GM18951 (cell line): ENCODE results near the gene ZNF32.

Experiments
- POLR2A ChIP-seq: IDR thresholded peaks from 4 replicates; pipeline ENCODE4 v1.6.1; 2011; ENCODE audit warnings: mild to moderate bottlenecking; ENCODE audit not compliant: insufficient read length, insufficient read depth; ENCODE audit errors: extremely low read depth
- in situ Hi-C: fragments of 300-500 bp; cut with MboI; formaldehyde crosslinking; loops from one replicate; pipeline ENCODE4 v1.12.0; 2022; ENCODE audit warnings: low sequenced_read_pairs, mixed read lengths, inconsistent platforms; ENCODE audit not compliant: unreplicated experiment

ZNF32 gene

DNA sequence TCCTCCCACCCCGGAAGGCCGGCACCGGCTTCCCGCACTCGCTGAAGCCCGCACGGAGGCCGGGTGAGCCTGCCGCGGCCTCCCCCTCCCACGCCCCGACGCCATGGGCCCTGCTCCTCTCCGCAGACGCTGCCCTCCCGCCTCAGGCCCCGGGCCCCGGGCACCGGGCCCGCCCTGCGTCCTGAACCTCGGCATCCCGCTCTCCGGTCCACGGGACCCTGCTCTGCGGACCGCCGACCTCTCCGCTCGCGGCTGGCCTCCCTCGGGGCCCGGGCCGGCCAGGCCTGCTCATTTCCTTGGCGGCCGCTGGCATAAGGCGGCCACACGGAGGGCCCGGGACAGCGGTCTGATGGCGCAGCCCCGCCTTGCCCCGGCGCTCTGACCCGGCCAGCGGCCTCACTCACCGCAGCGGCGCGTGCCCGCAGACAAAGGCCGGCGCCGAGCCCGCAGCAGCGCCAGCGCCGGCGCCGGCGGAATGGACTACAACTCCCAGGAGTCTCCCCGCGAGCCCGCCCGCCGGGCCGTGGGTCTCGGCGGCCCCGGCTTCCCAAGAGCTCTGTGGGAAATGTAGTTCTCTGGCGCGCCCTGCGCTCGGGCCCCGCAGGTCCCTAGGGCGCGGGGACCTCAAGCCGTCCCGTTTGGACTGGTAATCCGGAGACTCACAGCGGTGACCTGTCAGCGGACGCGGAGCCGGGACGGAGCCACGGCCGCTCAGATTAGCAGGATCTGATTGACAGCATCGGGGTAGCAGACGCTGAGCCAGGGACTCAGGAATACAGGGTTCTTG lies at the start of gene ZNF32:
Gene ZNF32, minus strand, starts transcription at position 484 of the 787 bp plus-strand sequence. CDS start 2,748 bp downstream, outside the sequence.
- in situ Hi-C loops = no loop called here
- peak; percentile 66 for TF ChIP-seq POLR2A

- in situ Hi-C loops = no loop called here
- TF ChIP-seq POLR2A = no peak
Measured at GRCh38 chr10:43698156-43698555, 49.5 kb upstream of the ZNF32 start.

GRCh38 chr10:43696909-43697483 lies 48.3 kb upstream of the ZNF32 start:
- in situ Hi-C loops = no loop called here

GRCh38 chr10:43695730-43696129 lies 47.0 kb upstream of the ZNF32 start:
- no peak for TF ChIP-seq POLR2A
- in situ Hi-C loops = no loop called here

More at GRCh38 chr10:43696909-43697483, 48.3 kb upstream of the ZNF32 start:
- no peak for TF ChIP-seq POLR2A

GRCh38 chr10:43695321-43695720 lies 46.6 kb upstream of the ZNF32 start:
- in situ Hi-C loops = no loop called here
- TF ChIP-seq POLR2A = no peak

DNA sequence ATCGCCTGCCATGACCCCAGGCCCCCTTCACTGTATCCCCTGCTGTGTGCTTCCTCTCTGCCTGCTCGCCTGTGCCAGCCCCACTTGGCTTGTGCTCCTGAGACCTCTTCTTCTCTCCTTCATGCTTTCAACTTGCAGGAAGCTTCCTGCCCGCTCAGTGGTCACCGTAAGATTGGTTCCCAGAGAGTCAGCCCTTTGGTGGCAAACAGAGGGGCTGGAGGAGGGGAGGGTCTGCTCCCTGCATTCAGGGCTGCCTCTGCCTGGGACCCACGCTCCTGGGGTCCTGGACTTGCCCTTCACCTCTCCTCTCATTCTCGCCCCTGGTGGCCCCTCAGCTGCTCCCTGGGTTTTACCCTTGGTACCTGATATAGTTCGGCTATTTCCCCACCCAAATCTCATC lies 45.8 kb upstream of the ZNF32 start:
- TF ChIP-seq POLR2A = no peak
- in situ Hi-C loops = no loop called here

DNA sequence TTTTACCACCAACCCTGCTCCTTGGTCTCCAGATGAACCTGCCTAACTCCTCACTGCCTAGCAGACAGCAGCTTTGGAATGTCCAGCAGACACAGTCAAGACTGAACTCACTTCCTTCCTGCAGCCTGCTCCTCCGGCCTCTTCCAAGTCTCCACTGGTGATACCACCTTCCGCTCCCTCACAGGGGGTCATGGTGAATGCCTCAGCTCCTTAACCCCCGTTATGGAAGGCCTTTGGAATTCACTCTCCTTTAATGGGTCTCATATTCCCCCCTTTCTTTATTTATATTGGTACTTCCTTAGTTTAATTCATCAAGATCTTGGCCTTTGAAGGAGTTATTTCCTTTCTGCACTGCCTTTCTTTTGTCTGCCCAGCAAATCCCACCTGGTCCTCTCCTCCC lies 44.9 kb upstream of the ZNF32 start:
- in situ Hi-C loops = no loop called here

DNA sequence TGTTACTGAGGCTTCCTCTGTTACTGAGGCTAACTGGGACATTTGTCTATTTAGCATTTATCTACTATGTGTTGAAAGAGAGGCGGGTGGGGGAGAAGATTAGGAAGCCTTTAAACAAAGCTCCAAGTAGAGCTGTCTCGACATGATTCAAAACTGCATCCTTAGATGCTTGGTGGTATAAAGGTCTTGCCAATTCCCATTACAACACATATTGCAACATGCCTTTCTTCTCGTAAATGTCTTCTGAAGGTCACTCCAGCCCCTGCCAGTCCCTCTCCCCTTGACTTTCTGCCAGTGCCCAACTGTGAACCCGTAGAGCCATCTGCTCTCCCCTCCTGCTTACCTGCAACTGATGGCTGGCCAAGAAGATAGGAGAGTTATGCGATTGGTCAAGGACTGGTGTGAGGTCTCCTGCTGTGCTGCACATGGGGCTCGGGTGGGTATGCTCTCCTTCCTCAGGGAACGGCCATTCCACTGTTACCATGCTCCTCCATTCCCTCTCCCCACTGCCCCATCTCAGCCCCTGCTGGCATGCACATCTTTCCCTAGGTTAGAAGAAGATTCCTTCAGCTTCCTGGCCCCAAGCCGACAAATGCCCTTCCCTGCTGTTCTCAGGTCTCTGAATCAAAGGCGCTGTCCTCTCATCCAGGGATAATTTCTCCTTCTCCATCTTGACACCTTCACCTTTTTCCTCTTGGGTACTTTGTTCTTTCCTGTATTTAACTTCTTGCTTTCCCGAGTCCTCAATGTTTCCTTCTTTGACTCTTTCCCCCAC lies 43.6 kb upstream of the ZNF32 start:
- no peak for TF ChIP-seq POLR2A
- in situ Hi-C loops = no loop called here

More for the DNA sequence above, 44.9 kb upstream of the ZNF32 start:
- no peak for TF ChIP-seq POLR2A

DNA sequence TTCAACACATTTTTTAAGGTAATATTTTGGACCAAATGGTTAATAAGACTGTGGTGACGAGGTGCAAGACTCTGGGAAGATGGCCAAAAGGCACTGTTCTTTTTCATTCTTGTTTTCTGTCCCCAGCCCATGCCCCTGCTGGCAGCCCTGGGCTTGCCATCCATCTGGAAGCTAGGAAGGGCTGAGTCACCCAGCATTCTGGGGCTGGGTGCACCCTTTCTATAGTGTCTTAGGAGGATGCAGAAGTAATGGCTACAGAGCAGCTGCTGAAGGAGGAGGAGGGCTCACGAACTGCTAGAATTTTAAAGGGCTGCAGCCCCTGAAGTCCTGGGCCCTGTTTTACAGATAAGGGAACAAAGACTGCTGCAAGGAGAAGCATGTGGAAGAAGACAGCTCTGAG lies 42.8 kb upstream of the ZNF32 start:
- TF ChIP-seq POLR2A = no peak
- in situ Hi-C loops = no loop called here

- no peak for TF ChIP-seq POLR2A
- in situ Hi-C loops = no loop called here
Measured at GRCh38 chr10:43689955-43690771, 41.5 kb upstream of the ZNF32 start.

DNA sequence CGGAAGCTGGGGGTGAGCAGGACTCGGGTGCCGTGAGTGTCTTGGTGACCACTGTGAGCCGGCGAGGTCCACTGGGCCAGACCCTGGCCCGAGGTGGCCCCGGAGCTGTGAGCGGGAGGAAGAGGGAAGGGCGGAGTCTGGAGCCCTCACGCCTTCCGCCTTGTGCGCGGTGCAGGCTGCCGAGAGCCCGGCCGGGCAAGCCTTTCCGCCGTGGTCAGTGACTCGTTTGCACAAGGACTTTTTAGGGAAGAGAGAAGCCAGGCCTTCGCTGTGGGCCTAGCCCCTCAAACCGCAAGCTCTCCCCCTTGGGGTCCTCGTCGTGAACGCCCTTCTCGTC lies 40.9 kb upstream of the ZNF32 start:
- in situ Hi-C loops = no loop called here
- no peak for TF ChIP-seq POLR2A

DNA sequence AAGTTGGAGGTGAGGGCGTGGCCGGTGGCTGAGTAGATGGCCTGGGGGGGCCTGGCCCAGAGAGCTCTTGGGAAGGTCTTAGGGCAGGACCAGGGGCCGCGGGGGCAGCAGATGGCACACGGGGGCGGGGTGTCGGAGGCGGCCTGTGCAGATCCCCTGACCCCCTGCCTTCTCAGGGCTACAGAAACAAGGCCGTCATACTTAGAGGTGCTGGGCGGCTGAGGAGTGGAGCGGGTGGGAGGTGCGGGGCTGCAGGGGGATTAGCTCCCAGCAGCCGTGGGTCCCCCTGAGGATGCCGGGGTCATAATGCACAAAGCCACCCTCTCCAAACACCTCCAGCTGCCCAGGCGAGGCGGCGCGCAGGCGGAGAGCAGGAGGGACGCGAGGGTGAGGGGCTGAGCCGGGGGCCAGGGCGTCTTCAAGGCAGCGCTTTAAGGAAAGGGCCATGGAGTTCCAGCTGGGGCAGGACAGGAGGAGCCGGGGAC lies 40.4 kb upstream of the ZNF32 start:
- in situ Hi-C loops = no loop called here
- no peak for TF ChIP-seq POLR2A

DNA sequence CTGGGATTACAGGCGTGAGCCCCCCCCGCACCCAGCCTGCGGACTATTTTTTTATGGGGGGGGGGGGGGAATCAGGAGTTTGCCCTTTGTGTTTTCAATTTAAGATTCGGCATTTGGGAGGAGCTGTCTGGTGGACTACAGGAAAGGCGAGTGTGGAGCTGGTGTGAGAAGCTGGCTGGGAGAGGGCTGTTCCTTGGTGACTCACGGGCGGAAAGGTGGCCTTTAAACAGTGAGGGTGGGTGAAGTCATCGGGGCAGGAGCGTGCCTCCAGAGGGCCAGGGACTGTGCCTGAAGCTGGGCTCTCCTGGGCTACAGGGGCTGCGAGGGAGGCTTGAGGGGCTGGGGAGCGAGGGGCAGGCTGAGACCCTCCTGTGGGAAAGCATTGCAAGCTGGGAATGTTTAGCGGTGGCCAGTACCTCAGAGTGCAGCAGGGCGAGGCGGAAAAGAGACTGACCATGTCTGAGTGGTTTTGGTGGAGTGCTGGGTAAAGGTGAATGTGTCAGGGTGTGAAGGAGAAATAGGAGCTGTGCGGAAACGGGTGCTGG lies 39.7 kb upstream of the ZNF32 start:
- in situ Hi-C loops = no loop called here
- no peak for TF ChIP-seq POLR2A

DNA sequence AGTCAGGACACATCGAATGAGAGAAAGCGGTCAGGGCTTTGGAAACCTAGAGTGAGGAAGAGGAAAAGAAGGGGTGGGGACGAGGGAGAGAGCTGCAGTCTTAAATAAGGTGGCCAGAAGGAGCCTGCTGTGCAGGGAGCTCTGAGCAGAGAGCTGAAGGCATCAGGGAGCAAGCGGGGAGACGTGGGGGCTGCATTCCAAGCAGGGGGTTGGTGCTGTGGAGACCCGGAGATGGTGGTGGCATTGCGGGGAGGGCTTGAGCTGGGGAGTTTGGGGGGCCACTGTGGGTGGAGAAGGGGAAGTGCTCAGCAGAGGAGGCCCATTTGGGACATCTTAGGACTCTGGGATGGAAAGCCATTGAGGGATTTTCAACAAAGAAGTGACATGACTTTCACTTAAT lies 38.7 kb upstream of the ZNF32 start:
- TF ChIP-seq POLR2A = no peak
- in situ Hi-C loops = no loop called here
